Astrocyte (in vitro differentiated cells and primary cell): ENCODE results near the gene BFSP2. TPM values are rescaled to one million over a fixed set of nuclear protein-coding genes. Genes with fewer than 3 reads are reported as not detected.
"Not testable (repeated sequence)": the region's sequence is repeated elsewhere in the genome, so short reads cannot be mapped to it uniquely, and the experiment has no call there.

ENCODE experiments used
- DNase-seq: peaks from one replicate; pipeline ENCODE4 v3.0.0-alpha.2; 2010; ENCODE audit warnings: low read depth
- FAIRE-seq: peaks from 2 replicates; lab custom pipeline; 2011; peaks lifted over from hg19 to GRCh38; lab: Jason Lieb, UNC
- H2AFZ ChIP-seq: 2 replicates; pipeline ENCODE4 v1.6.0; 2012; ENCODE audit warnings: low read depth, low read length, inconsistent platforms
- H3K27ac ChIP-seq: 2 replicates; pipeline ENCODE4 v1.5.1; 2011; ENCODE audit warnings: low read depth, low read length, inconsistent platforms
- H3K27me3 ChIP-seq: 2 replicates; pipeline ENCODE4 v1.6.0; 2011; ENCODE audit warnings: low read length, inconsistent platforms; ENCODE audit not compliant: insufficient read depth
- H3K36me3 ChIP-seq: 2 replicates; pipeline ENCODE4 v1.5.1; 2011; ENCODE audit warnings: low read length, inconsistent platforms; ENCODE audit not compliant: insufficient read depth
- H3K4me1 ChIP-seq: 2 replicates; pipeline ENCODE4 v1.5.1; 2011; ENCODE audit warnings: low read length, inconsistent platforms; ENCODE audit not compliant: insufficient read depth
- H3K4me2 ChIP-seq: 2 replicates; pipeline ENCODE4 v1.6.0; 2012; ENCODE audit warnings: low read length, inconsistent platforms
- H3K4me3 ChIP-seq: 2 replicates; pipeline ENCODE4 v1.5.1; 2011; ENCODE audit warnings: low read depth, mild to moderate bottlenecking, low read length, inconsistent platforms; ENCODE audit not compliant: insufficient read depth
- H3K79me2 ChIP-seq: 2 replicates; pipeline ENCODE4 v1.6.0; 2012; ENCODE audit warnings: mild to moderate bottlenecking, low read length, inconsistent platforms; ENCODE audit not compliant: insufficient read depth
- H3K9ac ChIP-seq: 2 replicates; pipeline ENCODE4 v1.6.0; 2012; ENCODE audit warnings: mild to moderate bottlenecking, low read length, inconsistent platforms
- H3K9me3 ChIP-seq: 2 replicates; pipeline ENCODE4 v1.5.1; 2012; ENCODE audit warnings: low read depth, mild to moderate bottlenecking, low read length, inconsistent platforms; ENCODE audit not compliant: insufficient read depth
- H4K20me1 ChIP-seq: 2 replicates; pipeline ENCODE4 v1.6.0; 2012; ENCODE audit warnings: low read length, inconsistent platforms; ENCODE audit not compliant: insufficient read depth
- H3K27ac Mint-ChIP-seq: one replicate; pipeline ENCODE4 v1.8.0; 2021; ENCODE audit warnings: mild to moderate bottlenecking, mixed read lengths; ENCODE audit not compliant: unreplicated experiment
- H3K27me3 Mint-ChIP-seq: one replicate; pipeline ENCODE4 v1.8.0; 2021; ENCODE audit warnings: low read depth, mixed read lengths; ENCODE audit not compliant: unreplicated experiment
- H3K36me3 Mint-ChIP-seq: one replicate; pipeline ENCODE4 v1.8.0; 2021; ENCODE audit warnings: low read depth, mixed read lengths; ENCODE audit not compliant: unreplicated experiment
- H3K4me1 Mint-ChIP-seq: one replicate; pipeline ENCODE4 v1.8.0; 2021; ENCODE audit warnings: low read depth, mixed read lengths; ENCODE audit not compliant: unreplicated experiment
- H3K4me3 Mint-ChIP-seq: one replicate; pipeline ENCODE4 v1.8.0; 2021; ENCODE audit warnings: mild to moderate bottlenecking, moderate library complexity, mixed read lengths; ENCODE audit not compliant: unreplicated experiment
- H3K9me3 Mint-ChIP-seq: one replicate; pipeline ENCODE4 v1.8.0; 2021; ENCODE audit warnings: mild to moderate bottlenecking, mixed read lengths; ENCODE audit not compliant: unreplicated experiment
- EZH2 ChIP-seq: IDR thresholded peaks from 2 replicates; pipeline ENCODE4 v1.6.1; 2012; ENCODE audit warnings: mild to moderate bottlenecking, low read length, inconsistent platforms; ENCODE audit not compliant: insufficient read depth
- total RNA-seq: library from RNA; stranded (reverse); gene quantifications from 2 replicates; pipeline ENCODE4 v1.2.1, GENCODE V29; 2021
- TF ChIP-seq, protein P1 (sequence below): IDR thresholded peaks from 2 replicates; pipeline ENCODE4 v1.5.1; 2011; ENCODE audit warnings: low read depth, mild to moderate bottlenecking, inconsistent platforms, low read length, moderate library complexity; ENCODE audit not compliant: insufficient read depth

Gene BFSP2
- total RNA-seq, 1 donor from 2014 or later: not detected

DNA sequence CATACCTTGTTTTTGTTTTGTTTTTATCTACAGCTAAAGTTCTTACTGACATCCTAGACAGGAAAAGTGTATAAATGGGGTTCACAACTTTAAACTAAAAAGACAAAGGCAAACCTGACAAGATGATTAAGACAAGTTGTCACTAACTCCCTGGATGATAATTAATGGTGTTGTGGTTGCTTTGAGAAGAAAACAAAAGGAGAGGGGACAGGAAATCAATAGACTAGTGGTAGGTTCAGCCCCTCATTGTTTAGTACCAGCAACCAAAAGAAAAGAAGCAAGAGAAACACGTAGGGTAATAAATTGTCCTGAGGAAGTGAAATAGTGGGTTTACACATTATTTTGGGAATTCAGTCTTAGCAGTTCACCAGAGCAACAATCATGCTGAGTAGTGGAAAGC lies 78.8 kb downstream of the BFSP2 start:
- Histone ChIP-seq H3K9me3 (no peaks in the 10 kb centered on the region), H3K4me1 (no peaks in the 10 kb centered on the region), H3K4me3 (no peak overlapping the region), H3K4me2 (no peak overlapping the region), H3K36me3 (no peaks in the 10 kb centered on the region), H3K9ac (no peak overlapping the region), H3K79me2 (no peaks in the 10 kb centered on the region), H3K27me3 (no peaks in the 10 kb centered on the region), H2AFZ (no peak overlapping the region), H4K20me1 (no peaks in the 10 kb centered on the region), H3K27ac (no peak overlapping the region)
- H3K4me1 Mint-ChIP-seq: peaks cover 4% of the 10 kb centered on the region
- H3K27ac Mint-ChIP-seq: no peak overlapping the region
- TF ChIP-seq EZH2: no peak
- TF ChIP-seq, protein P1, sequence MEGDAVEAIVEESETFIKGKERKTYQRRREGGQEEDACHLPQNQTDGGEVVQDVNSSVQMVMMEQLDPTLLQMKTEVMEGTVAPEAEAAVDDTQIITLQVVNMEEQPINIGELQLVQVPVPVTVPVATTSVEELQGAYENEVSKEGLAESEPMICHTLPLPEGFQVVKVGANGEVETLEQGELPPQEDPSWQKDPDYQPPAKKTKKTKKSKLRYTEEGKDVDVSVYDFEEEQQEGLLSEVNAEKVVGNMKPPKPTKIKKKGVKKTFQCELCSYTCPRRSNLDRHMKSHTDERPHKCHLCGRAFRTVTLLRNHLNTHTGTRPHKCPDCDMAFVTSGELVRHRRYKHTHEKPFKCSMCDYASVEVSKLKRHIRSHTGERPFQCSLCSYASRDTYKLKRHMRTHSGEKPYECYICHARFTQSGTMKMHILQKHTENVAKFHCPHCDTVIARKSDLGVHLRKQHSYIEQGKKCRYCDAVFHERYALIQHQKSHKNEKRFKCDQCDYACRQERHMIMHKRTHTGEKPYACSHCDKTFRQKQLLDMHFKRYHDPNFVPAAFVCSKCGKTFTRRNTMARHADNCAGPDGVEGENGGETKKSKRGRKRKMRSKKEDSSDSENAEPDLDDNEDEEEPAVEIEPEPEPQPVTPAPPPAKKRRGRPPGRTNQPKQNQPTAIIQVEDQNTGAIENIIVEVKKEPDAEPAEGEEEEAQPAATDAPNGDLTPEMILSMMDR: no peak
- H3K36me3 Mint-ChIP-seq: no peaks in the 10 kb centered on the region
- DNase-seq: no peak
- FAIRE-seq: no peak
- peaks cover 6% of the 10 kb centered on the region for H3K9me3 Mint-ChIP-seq
- H3K27me3 Mint-ChIP-seq: no peaks in the 10 kb centered on the region
- H3K4me3 Mint-ChIP-seq: no peak overlapping the region

DNA sequence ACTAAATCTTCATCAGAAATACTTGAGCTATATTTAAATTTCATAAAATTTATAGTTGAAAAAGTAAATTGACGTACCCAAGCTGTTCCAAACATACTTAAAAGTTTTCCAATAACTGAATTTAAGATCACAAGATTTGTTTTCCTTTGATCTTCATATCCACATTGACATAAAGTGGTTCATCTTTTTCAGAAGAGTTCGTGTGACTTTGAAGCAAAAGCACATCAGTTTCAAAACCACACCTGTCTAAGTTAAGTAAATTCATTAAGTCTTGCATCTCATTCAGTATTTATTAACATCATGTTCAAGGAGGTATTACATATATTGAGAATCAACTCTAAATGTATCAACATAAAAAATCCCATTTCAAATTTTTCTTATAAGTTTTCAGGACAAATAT lies 79.5 kb downstream of the BFSP2 start:
- no peak overlapping the region for H3K27ac Mint-ChIP-seq
- Histone ChIP-seq H2AFZ (no peak overlapping the region), H3K36me3 (no peaks in the 10 kb centered on the region), H3K27me3 (no peaks in the 10 kb centered on the region), H3K9ac (no peak overlapping the region), H3K4me1 (no peaks in the 10 kb centered on the region), H3K4me3 (no peak overlapping the region), H3K9me3 (no peaks in the 10 kb centered on the region), H3K79me2 (no peaks in the 10 kb centered on the region), H3K4me2 (no peak overlapping the region), H4K20me1 (no peaks in the 10 kb centered on the region), H3K27ac (no peak overlapping the region)
- TF ChIP-seq, protein P1: no peak
- TF ChIP-seq EZH2: no peak
- peaks cover 6% of the 10 kb centered on the region for H3K9me3 Mint-ChIP-seq
- no peak overlapping the region for H3K4me3 Mint-ChIP-seq
- no peak for DNase-seq
- FAIRE-seq: no peak
- no peaks in the 10 kb centered on the region for H3K36me3 Mint-ChIP-seq
- no peaks in the 10 kb centered on the region for H3K27me3 Mint-ChIP-seq
- H3K4me1 Mint-ChIP-seq: peaks cover 4% of the 10 kb centered on the region

DNA sequence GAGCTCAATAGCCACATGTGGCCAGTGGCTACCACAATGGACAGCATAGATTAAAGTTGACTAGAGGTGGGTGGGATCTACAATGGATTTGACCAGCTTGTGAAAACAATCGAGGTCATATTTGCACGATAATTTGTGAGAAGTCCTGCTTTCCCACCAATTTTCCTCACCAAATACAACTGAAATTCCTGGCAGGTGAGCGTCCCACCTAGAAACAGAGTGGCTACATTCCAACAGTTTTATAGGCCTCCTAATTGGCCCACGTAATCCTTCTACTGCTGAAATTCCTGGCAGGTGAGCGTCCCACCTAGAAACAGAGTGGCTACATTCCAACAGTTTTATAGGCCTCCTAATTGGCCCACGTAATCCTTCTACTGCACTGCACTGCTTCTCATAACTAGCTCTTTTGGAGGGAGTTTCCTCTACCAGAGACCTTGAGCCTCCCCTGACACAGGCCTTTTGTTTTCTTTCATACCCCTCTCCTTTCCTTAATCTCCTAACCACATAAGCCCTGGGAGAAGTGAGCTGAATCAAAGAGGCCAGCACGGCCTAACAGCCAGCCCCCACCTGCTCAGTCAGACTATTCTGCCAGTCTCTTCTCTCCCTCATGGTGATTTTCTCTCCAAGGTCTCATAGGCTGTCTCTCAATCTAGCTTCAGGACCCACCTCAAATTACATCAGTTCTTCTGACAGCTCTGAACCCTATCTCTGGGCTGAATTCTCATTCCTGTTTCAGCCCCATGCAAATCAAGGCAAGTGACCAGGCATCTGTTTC lies 80.2 kb downstream of the BFSP2 start:
- H3K4me3 ChIP-seq: no peak overlapping the region
- H3K9me3 Mint-ChIP-seq: peaks cover 7% of the 10 kb centered on the region
- H3K36me3 ChIP-seq: no peaks in the 10 kb centered on the region
- peaks cover 4% of the 10 kb centered on the region for H3K4me1 Mint-ChIP-seq
- H3K36me3 Mint-ChIP-seq: no peaks in the 10 kb centered on the region
- FAIRE-seq (no peak), DNase-seq (no peak)
- no peak overlapping the region for H3K27ac Mint-ChIP-seq
- TF ChIP-seq EZH2: no peak
- no peaks in the 10 kb centered on the region for H3K4me1 ChIP-seq
- no peaks in the 10 kb centered on the region for H3K27me3 Mint-ChIP-seq
- H3K4me2 ChIP-seq: no peak overlapping the region
- no peak overlapping the region for H2AFZ ChIP-seq
- no peaks in the 10 kb centered on the region for H3K9me3 ChIP-seq
- no peaks in the 10 kb centered on the region for H4K20me1 ChIP-seq
- no peak overlapping the region for H3K27ac ChIP-seq
- H3K79me2 ChIP-seq: no peaks in the 10 kb centered on the region
- no peaks in the 10 kb centered on the region for H3K27me3 ChIP-seq
- no peak overlapping the region for H3K4me3 Mint-ChIP-seq
- H3K9ac ChIP-seq: no peak overlapping the region

DNA sequence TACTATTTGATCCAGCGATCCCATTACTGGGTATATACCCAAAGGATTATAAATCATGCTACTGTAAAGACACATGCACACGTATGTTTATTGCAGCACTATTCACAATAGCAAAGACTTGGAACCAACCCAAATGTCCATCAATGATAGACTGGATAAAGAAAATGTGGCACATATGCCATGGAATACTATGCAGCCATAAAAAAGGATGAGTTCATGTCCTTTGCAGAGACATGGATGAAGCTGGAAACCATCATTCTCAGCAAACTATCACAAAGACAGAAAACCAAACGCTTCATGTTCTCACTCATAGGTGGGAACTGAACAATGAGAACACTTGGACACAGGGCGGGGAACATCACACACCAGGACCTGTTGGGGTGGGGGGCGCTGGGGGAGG lies 82.6 kb downstream of the BFSP2 start:
- H3K9me3 ChIP-seq, H4K20me1 ChIP-seq, H3K36me3 Mint-ChIP-seq, H3K9ac ChIP-seq, H3K4me3 ChIP-seq, H3K4me1 Mint-ChIP-seq, H3K9me3 Mint-ChIP-seq, H3K4me2 ChIP-seq, H3K27ac ChIP-seq, H3K36me3 ChIP-seq, H3K27me3 ChIP-seq, H2AFZ ChIP-seq, H3K79me2 ChIP-seq, H3K27me3 Mint-ChIP-seq, DNase-seq, H3K27ac Mint-ChIP-seq, H3K4me3 Mint-ChIP-seq, FAIRE-seq, H3K4me1 ChIP-seq: not testable (repeated sequence)
